ENCODE measurements around the gene PLG.
"Not testable (repeated sequence)": the region's sequence is repeated elsewhere in the genome, so short reads cannot be mapped to it uniquely, and the experiment has no call there.

The PLG gene

DNA sequence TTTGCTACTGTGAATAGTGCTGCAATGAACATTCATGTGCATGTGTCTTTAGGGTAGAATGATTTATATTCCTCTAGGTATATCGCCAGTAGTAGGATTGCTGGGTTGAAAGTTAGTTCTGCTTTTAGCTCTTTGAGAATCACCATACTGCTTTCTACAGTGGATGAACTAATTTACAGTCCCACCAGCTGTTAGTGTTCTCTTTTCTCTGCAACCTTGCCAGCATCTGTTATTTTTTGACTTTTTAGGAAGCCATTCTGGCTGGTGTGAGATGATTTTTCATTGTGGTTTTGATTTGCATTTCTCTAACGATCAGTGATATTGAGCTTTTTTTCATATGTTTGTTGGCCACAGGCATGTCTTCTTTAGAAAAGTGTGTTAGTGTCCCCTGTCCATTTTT is 40.0 kb downstream of the PLG start:
- no peak overlapping the region for H3K4me3 ChIP-seq (ENCODE audit: low read depth, low read length)
- TF ChIP-seq, protein P1, sequence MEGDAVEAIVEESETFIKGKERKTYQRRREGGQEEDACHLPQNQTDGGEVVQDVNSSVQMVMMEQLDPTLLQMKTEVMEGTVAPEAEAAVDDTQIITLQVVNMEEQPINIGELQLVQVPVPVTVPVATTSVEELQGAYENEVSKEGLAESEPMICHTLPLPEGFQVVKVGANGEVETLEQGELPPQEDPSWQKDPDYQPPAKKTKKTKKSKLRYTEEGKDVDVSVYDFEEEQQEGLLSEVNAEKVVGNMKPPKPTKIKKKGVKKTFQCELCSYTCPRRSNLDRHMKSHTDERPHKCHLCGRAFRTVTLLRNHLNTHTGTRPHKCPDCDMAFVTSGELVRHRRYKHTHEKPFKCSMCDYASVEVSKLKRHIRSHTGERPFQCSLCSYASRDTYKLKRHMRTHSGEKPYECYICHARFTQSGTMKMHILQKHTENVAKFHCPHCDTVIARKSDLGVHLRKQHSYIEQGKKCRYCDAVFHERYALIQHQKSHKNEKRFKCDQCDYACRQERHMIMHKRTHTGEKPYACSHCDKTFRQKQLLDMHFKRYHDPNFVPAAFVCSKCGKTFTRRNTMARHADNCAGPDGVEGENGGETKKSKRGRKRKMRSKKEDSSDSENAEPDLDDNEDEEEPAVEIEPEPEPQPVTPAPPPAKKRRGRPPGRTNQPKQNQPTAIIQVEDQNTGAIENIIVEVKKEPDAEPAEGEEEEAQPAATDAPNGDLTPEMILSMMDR (IDR thresholded peaks at IDR 0.05; ENCODE audit: control insufficient read depth, extremely low read depth, insufficient read depth): no peak
- no peak for DNase-seq (ENCODE audit: low read depth)

DNA sequence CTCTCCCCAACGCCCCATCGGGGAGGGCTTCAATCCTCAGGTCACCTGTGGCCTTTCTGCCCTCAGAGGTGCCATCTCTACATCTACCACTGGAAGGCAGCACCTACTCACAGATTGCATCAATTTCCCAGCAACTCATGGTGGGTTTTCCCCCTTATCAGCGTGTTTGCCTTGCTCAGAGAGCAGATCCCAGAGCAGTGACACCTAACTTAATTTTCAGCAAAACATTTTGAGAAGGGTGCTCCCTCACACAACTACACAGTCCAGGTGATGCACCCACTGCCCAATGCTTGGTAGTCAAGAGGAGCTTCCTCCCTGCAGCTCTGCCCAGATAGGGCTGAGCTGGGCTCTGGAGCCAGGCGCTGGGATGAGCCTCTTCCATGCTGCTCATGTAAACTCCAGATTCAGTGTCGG is 48.2 kb downstream of the PLG start:
- no peak overlapping the region for H3K4me3 ChIP-seq (ENCODE audit: low read depth, low read length)
- TF ChIP-seq, protein P1 (IDR thresholded peaks at IDR 0.05; ENCODE audit: control insufficient read depth, extremely low read depth, insufficient read depth): peak; percentile 90
- DNase-seq (ENCODE audit: low read depth): peak; percentile 8

DNA sequence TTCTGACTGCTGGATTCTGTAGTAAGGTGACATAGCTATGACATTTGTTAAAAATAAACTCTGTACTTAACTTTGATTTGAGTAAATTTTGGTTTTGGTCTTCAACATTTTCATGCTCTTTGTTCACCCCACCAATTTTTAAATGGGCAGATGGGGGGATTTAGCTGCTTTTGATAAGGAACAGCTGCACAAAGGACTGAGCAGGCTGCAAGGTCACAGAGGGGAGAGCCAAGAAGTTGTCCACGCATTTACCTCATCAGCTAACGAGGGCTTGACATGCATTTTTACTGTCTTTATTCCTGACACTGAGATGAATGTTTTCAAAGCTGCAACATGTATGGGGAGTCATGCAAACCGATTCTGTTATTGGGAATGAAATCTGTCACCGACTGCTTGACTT is 51.2 kb downstream of the PLG start:
- not testable (repeated sequence) for H3K4me3 ChIP-seq (ENCODE audit: low read depth, low read length); DNase-seq (ENCODE audit: low read depth)

DNA sequence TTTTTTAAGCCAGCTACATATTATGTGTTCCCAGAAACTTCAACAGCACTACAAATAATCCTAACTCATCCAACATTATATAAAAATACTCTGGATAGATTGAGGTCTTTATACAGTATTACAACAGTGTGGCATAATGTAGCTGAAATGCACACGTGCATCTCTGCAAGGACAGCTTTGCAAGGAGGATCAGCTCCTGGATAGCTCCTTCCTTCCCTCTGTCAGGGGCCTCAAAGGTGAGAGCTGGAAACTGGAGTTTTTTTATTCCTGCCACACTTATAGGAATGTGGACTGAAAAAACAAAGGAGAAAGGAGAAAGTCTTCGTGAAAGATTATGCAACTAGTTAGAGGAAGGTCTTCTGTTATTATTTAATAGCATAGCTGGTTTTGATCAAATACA is 53.1 kb downstream of the PLG start:
- TF ChIP-seq, protein P1 (IDR thresholded peaks at IDR 0.05; ENCODE audit: control insufficient read depth, extremely low read depth, insufficient read depth): no peak
- H3K4me3 ChIP-seq (ENCODE audit: low read depth, low read length): no peak overlapping the region
- DNase-seq (ENCODE audit: low read depth): no peak

DNA sequence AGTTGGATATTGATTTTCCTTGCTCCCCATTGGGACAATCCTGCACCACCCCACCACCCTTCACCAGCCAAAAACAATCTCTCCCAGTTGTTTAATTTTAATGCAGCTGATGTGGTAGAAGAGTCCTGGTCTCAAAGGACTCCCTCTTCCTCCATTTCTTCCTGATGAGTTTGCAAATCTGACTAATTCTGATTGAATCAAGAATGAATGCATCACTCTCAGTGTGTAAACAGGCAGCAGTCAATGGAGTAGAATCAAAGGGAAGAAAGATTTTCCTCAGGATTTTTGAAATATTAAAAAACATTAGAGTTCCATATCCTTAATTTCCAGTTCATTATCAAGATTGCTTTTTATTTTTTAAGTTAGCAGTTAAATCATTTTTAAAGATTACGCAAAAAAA is 54.0 kb downstream of the PLG start:
- H3K4me3 ChIP-seq (ENCODE audit: low read depth, low read length): no peak overlapping the region
- TF ChIP-seq, protein P1 (IDR thresholded peaks at IDR 0.05; ENCODE audit: control insufficient read depth, extremely low read depth, insufficient read depth): no peak
- DNase-seq (ENCODE audit: low read depth): no peak

DNA sequence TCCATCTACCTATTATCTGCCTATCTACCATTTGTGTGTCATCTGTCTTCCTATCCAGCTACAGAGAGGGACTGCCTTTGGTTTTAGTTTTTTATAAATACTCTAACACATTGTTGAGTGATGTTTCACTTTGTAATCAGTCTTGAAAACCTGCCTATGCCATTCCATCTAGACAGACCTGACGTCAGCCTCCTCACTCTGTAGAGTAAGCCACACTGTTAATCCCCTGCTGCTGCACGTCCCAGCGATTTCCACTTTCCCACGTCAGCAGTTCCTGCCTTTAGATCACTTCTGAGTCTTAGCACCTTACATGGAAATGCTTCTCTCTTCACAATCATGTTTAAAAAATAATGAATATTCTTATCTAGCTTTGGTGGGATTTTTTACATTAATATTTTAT is 54.8 kb downstream of the PLG start:
- TF ChIP-seq, protein P1 (IDR thresholded peaks at IDR 0.05; ENCODE audit: control insufficient read depth, extremely low read depth, insufficient read depth): no peak
- no peak for DNase-seq (ENCODE audit: low read depth)
- H3K4me3 ChIP-seq (ENCODE audit: low read depth, low read length): no peak overlapping the region

DNA sequence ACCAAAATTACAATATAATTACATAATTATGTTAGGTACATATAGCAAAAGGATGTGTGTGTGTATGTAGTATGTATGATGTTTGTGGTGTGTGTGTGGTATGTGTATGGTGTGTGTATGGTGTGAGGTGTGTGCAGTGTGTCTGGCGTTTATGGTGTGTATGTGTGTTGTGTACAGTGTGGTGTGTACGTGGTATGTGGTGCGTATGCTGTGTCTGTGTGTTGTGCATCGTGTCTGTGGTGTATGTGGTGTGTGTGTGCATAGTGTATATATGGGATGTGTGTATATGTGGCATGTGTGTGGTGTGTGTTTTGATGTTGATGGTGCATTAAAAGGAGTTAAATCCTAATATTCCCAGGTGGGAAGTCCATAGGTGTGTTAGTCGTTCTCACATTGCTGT is 62.8 kb downstream of the PLG start:
- TF ChIP-seq, protein P1 (IDR thresholded peaks at IDR 0.05; ENCODE audit: control insufficient read depth, extremely low read depth, insufficient read depth): no peak
- no peak for DNase-seq (ENCODE audit: low read depth)
- H3K4me3 ChIP-seq (ENCODE audit: low read depth, low read length): no peak overlapping the region

DNA sequence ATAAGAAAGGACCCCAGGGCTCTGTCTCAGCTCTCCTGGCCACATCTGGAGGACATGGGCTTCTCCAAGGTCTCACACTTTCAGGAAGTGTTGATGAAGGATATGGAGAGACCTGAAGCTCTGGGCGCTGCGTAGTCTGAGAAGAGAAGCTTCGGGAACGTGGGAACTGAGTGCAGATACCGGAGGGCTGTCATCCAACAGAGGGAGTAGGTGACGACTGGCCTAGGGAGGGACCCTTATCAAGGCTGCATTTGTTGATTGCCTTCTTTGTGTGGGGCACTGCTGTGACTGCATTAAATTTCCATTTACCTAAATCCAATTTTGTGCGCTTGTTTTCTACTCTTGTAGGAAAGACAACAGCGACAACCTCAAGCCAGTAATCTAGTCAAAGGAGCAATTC is 63.4 kb downstream of the PLG start:
- DNase-seq (ENCODE audit: low read depth): no peak
- TF ChIP-seq, protein P1 (IDR thresholded peaks at IDR 0.05; ENCODE audit: control insufficient read depth, extremely low read depth, insufficient read depth): no peak
- no peak overlapping the region for H3K4me3 ChIP-seq (ENCODE audit: low read depth, low read length)
